Stimulated activated CD8-positive, alpha-beta memory T cell treated with anti-CD3 and anti-CD28 coated beads, Interleukin-2, amount 100 ng/mL, for 1 hour (primary cell): ENCODE measurements around the gene EID1.
A peak's percentile ranks its signal among the peaks of the same experiment; 100 is the strongest.
"Not testable (repeated sequence)": the region's sequence is repeated elsewhere in the genome, so short reads cannot be mapped to it uniquely, and the experiment has no call there.

ENCODE experiments used
- DNase-seq, 2 donors: peaks; one replicate each; pipeline ENCODE4 v3.0.0-alpha.2; 2020; ENCODE audit warnings: low read depth in 2 of 2

EID1 gene

GRCh38 chr15:48877630-48878595 lies at the start of gene EID1:
Gene EID1, plus strand, starts transcription at chr15:48878134. Its CDS starts 43 bp downstream, at chr15:48878177.
- peak; percentile 84 to 86 for DNase-seq

GRCh38 chr15:48828471-48828870 lies 49.5 kb upstream of the EID1 start:
- DNase-seq: no peak

GRCh38 chr15:48828906-48829305 lies 49.0 kb upstream of the EID1 start:
- no peak for DNase-seq

- DNase-seq: no peak
These were observed 45.3 kb upstream of the EID1 start for GRCh38 chr15:48832648-48833047.

GRCh38 chr15:48833526-48834239 lies 44.3 kb upstream of the EID1 start:
- no peak for DNase-seq

- DNase-seq: no peak
These were observed 43.2 kb upstream of the EID1 start for GRCh38 chr15:48834756-48835155.

- no peak for DNase-seq
These were observed 35.4 kb upstream of the EID1 start for GRCh38 chr15:48842501-48842900.

GRCh38 chr15:48845123-48845522 lies 32.8 kb upstream of the EID1 start:
- DNase-seq: no peak

GRCh38 chr15:48850648-48851047 lies 27.3 kb upstream of the EID1 start:
- DNase-seq: no peak

- DNase-seq: no peak
These were observed 26.0 kb upstream of the EID1 start for GRCh38 chr15:48851956-48852355.

GRCh38 chr15:48854434-48854833 lies 23.5 kb upstream of the EID1 start:
- not testable (repeated sequence) for DNase-seq

- no peak for DNase-seq
These were observed 22.2 kb upstream of the EID1 start for GRCh38 chr15:48855501-48856440.

- no peak for DNase-seq
These were observed 21.0 kb upstream of the EID1 start for GRCh38 chr15:48856942-48857341.

- no peak for DNase-seq
These were observed 19.5 kb upstream of the EID1 start for GRCh38 chr15:48858401-48858800.

- DNase-seq: no peak
These were observed 18.5 kb upstream of the EID1 start for GRCh38 chr15:48859426-48859825.

GRCh38 chr15:48861813-48862431 lies 16.0 kb upstream of the EID1 start:
- peak in 1 of 2 donors; percentile 10 for DNase-seq

- DNase-seq: no peak
These were observed 15.2 kb upstream of the EID1 start for GRCh38 chr15:48862705-48863104.

GRCh38 chr15:48865370-48866079 lies 12.4 kb upstream of the EID1 start:
- no peak for DNase-seq

GRCh38 chr15:48866141-48866563 lies 11.8 kb upstream of the EID1 start:
- no peak for DNase-seq

- DNase-seq: no peak
These were observed 9.9 kb upstream of the EID1 start for GRCh38 chr15:48868023-48868422.

GRCh38 chr15:48868536-48868935 lies 9.4 kb upstream of the EID1 start:
- no peak for DNase-seq
